ENCODE results near the gene RFPL3.
"Not testable (repeated sequence)": the region's sequence is repeated elsewhere in the genome, so short reads cannot be mapped to it uniquely, and the experiment has no call there.

The RFPL3 gene

DNA sequence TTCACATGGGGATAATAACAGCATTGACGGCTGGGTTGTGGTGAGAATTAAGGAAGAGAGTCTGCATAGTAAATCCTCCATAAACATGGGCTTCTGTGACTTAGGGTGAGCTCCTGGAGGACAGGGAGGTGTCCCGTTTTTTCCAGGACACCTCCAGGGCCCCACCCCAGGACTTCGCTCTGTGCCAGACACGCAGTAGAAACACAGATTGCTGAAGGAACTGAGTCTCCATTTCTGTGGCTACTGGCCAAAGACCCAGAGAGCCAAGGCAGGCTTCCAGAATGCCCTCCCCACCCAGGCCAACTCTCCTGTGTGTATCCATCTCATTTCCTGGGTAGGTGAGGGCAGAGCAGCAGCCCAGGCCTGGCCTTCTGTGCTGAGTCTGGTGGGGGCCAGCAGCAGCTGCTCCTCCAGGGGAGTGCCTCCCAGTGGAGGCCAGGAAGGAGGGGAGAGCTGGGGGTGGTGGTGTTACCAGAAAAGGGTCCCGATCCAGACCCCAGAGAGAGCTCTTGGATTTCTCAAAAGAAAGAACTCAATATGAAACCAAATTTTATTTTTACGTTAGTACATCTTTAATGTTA is 9.5 kb upstream of the RFPL3 start:
- FAIRE-seq (no peak), DNase-seq (ENCODE audit: insufficient read length, low spot score) (no peak)

DNA sequence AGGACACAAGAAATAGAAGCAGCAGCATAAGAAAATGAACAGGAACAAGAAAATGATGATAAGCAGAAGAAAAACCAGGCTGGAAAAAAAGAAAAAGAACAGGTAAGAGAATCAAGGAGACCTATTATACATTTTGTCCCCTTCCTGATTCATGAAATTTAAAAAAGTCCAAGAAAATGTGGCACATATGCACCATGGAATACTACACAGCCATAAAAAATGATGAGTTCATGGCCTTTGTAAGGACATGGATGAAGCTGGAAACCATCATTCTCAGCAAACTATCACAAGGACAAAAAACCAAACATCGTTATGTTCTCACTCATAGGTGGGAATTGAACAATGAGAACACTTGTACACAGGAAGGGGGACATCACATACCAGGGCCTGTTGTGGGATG is 5.8 kb upstream of the RFPL3 start:
- DNase-seq (ENCODE audit: insufficient read length, low spot score); FAIRE-seq: not testable (repeated sequence)

DNA sequence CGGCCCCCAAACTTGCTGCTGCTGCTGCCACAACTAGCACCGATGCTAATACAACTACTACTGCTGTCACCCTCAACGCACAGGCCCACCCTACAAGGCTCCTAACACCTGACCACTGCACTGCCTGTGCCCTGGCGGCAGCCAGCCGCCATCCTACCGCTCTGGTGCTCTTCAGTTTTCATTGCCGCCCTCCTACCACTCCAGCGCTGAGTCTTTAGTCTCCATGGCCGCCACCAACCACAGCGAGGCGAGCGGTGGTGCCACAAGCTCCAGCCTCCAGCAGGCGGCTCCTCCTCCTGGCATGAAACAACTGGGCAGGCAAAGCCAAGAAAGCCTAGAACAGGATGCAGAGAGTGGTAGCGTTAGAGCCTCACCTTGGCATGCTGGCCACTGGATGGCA is 5.0 kb upstream of the RFPL3 start:
- DNase-seq (ENCODE audit: insufficient read length, low spot score) = no peak
- no peak for FAIRE-seq

DNA sequence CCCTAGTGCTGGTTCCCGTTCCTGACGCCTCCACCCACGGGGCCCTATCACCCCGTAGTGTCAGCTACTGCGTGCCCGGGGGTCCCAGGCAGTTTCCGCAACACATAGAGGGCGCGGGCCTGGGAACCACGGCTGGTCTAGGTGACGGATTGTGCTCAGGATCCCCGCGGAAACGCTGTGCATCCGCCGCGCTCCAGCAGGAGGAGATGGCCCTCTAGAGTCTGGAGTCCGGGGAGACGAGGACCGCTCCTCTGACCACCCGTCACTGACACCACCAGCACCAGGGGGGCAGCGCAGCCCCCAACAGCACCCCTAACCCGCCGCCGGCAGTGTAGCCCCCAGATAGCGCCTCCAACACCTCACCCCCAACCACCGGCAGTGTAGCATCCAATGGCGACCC is 4.4 kb upstream of the RFPL3 start:
- DNase-seq (ENCODE audit: insufficient read length, low spot score) = no peak
- FAIRE-seq = no peak

DNA sequence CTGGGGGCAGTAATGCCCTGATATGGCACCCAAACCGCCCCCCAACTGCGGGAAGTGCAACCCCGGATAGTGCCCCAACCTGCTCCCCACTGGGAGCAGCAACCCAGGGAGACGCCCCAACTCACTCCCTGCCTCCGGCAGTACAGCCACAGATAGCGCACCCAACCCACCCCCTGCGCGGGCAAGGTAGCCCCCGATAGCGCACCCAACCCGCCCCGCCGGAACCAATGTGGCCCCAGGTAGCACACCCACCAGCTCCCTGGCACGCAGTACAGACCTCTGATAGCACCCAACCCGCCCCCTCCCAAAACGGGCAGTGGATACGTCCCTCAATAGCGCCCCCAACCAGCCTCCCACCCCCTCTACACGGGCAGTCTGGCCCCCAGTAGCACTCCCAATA is 3.8 kb upstream of the RFPL3 start:
- DNase-seq (ENCODE audit: insufficient read length, low spot score) = no peak
- no peak for FAIRE-seq

DNA sequence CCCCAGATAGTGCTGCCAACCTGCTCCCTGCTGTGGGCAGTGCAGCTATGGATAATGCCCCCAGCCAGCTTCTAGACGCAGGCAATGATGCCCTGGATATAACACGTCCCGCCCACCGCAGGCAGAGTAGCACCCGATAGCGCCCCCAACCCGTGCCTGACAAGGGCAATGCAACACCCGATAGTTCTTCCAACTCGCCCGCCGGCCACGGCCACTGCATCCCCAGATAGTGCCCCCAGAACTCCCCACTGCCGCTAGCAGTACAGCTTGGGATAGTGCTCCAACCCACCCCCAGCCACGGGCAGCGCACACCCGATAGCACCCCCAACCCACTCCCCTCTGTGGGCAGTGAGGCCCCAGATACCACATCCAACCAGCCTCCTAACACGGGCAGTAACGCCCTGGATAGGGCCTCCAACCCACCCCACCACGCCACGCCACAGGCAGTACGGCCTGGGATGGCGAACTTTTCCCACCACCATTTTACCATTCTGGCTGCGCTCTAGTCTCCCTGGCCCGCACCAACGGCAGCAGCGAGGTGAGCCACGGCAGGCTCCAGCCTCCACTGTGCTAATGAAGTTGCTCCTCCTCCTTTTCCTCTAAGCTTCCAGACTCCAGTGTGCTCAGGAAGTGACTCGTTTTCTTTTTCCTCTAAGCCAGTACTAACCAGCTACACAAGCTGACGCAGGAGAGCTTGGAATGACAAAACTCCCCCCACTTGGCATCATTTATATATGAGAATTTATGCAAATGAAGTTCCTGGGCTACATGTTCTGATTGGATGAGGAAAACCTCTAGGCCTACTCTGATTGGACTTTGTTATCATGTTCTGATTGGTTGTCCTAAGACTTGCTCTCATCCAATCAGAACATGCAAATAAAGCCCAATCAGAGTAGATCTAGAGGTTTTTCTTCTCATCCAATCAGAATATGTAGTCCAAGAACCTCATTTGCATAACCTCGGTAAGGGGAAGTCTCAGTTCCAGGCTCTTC is 3.0 kb upstream of the RFPL3 start:
- FAIRE-seq = no peak
- DNase-seq (ENCODE audit: insufficient read length, low spot score) = peak; percentile 6

DNA sequence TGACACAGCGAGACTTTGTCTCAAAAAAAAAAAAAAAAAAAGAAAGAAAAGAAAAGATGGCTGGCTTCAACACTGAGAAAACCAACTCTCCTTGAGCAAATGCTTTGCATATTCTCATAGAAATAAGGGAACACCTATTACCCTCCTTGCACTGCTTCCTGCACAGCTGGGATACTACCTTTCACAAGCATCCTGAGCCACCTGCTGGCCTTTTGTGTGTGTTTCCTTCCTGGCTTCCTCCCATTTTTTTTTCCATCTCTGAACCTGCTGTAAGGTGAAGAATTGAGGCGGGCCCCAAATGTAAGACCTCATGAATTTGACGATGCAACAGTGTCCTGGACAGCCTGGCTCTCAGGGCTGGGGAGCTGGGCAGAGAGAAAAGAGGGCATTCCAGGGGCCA is 1.9 kb upstream of the RFPL3 start:
- no peak for FAIRE-seq
- DNase-seq (ENCODE audit: insufficient read length, low spot score) = no peak

DNA sequence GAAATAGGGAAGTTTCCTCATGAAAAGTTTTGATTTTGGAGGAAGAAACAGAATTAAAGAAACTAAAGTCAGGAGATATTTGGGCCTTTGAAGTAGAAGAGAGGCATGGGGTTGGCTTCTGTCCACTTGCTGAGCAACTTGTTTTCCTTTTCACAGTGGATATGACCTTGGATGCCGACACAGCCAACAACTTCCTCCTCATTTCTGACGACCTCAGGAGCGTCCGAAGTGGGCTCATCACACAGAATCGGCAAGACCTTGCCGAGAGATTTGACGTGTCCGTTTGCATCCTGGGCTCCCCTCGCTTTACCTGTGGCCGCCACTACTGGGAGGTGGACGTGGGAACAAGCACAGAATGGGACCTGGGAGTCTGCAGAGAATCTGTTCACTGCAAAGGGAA is 2.4 kb downstream of the RFPL3 start:
- FAIRE-seq; DNase-seq (ENCODE audit: insufficient read length, low spot score): not testable (repeated sequence)

DNA sequence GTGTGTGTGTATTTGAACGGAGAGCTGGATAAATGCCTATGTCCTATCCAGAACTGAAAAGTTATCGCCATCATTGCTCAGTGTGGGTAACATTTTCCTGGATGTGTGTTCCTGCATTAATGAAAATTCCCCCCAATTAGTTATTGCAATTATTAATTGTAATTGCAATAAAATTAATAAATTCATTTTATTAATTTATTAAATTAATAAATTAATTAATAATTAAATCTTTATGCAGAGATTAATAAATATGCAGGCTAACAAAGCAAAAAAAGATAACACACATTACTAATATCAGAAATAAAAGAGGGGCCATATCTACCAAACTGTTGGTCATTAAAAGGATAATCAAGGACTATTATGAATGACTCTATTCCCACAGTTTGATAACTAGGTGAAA is 3.6 kb downstream of the RFPL3 start:
- FAIRE-seq (no peak), DNase-seq (ENCODE audit: insufficient read length, low spot score) (no peak)

DNA sequence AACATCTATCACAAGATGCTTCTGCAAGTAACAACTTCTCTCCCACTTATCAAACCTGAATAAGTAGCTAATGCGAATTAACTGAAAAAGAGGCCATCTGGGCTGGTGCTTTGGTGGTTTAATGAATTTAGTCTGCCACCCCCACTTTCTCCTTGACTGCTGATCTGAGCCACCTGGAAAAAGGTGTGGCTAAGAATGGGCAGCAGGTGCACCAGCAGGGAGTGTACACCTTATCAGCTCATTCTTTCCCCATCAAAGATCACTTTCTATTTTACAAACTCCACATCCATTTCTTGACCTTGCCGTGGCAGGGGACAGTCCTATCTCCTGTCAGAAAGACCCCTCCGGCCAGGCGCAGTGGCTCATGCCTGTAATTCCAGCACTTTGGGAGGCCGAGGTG is 6.5 kb downstream of the RFPL3 start:
- FAIRE-seq = no peak
- DNase-seq (ENCODE audit: insufficient read length, low spot score) = no peak

DNA sequence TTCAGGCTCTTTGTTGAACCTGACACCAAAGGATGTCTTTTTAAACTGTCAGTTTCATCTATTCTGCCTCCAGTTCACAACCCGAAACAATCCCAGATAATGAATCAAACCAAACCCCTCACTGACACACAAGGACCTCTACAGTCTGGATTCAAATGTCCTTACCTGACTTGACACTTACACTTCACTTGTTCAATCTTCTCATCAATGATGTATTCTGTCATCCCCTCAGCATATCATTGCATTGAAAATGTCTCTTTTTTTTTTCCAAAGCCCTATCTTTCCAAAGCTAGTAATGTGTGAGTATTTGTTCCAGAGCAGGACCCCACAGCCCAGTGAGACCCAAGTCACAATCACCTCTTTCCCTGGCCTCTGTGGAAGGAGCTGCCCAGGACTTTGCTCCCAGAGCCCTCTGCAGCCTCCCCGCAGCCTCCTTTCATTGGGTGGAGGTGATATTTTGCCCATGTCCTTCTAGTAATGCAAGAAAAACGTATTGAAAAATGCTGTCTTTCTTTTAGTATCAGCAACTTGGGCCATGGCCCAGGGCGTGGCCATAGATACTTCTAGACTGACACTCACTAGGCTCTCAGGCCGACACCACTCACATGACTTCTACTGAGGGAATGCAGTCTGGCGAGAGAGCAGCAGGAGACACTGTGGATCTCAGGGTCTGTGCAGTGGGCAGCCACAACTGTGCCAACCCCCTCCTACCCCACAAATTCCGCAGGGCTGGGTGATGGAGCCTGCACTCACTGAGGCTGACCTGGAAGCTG is 18.2 kb downstream of the RFPL3 start:
- no peak for DNase-seq (ENCODE audit: insufficient read length, low spot score)
- FAIRE-seq = no peak

DNA sequence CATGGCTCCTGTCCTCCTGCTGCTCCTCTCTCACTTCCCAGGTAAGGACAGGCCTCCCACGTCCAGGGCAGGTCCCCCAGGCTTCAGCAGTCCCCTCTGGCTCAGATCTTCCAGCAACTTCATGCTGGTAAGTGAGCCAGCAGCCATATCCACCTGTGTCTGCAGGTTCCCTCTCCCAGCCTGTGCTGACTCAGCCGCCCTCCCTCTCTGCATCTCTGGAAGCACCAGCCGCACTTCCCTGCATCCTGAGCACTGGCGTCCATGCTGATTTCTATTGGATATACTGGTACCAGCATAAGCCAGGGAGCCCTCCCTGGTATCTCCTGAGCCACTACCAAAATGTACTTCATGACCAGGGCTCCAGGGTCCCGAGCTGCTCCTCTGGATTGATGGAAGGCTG is 19.0 kb downstream of the RFPL3 start:
- FAIRE-seq (no peak), DNase-seq (ENCODE audit: insufficient read length, low spot score) (no peak)

DNA sequence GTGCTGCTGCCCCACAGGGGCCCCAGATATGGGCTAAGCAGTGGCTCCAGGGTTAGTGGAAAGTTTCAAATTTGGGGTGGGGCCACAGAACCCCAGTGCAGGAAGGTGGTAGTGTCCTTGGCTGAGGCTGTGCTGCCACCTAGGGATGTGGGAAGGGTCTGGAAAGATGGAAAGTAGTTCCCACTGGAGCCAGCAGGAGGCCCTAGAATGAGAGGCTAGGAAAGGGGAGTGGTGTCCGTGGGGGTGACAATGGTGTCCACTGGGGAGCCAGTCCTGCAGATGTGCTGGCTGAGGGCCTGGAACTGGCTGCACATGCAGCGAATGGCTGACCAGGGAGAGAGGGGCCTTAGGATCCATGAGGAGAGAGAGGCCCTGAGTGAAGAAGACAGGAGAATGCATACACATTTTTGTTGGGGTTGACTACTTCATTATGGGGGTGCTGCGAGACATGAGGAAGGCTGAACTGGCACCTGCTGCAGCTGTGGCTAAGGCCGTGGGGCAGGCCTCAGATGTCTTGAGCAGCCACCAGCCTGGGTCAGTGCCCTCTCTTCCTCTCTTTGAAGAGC is 21.1 kb downstream of the RFPL3 start:
- DNase-seq (ENCODE audit: insufficient read length, low spot score) = peak; percentile 30
- FAIRE-seq = no peak

DNA sequence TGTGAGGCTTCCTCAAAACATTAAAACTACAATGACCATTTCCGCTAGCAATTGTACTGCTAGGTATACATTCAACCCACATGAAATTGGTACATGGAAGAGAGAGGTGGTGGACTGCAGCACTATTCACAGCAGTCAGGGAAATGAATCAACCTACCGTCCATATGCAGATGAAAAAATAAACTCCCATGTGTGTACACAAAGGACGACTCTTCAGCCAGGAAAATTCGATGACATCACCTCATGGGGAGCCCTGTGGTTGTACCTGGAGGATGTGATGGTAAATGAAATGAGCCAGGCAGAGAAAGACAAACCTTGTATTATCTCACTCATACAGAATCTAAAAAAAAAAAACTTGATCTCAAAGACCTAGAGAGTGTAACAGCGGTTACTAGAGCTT is 23.3 kb downstream of the RFPL3 start:
- DNase-seq (ENCODE audit: insufficient read length, low spot score) (no peak), FAIRE-seq (no peak)

DNA sequence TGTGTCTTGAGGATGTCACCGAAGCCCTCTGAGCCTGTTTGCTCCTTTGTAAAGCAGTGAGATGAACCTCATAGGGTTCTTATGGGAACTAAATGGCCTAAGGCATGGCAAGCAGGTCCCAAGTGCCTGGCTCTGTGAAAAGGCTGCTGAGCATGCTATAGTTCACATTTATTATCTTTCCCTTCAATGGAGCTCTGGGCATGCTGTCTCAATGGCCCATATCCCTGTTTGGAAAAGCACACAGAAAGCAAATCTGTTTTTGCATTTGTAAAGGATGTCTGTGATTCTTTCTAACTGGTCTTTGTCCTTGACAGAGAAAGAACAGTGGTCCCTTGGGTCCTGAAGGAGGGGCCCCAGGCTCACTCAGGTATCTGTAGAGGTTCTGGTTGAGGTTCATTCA is 28.0 kb downstream of the RFPL3 start:
- no peak for DNase-seq (ENCODE audit: insufficient read length, low spot score)
- no peak for FAIRE-seq

DNA sequence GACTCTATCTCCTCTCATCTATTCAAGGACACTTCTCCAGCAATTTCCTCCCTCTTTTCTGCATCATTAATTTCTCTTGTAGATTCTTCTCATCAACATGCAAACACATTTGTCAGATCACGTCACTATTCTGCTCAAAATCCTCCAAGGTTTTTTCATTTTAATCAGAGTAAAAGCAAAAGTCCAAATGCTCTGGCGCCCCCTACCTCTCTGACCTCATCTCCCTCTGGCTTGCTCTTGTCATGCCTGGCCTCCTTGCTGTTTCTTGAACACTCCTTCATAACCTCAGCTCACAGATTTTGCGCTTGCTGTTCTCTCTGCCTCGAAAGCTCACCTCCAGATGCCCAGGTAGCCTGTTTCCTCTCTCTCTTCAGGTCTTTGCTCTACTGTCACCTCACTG is 32.0 kb downstream of the RFPL3 start:
- FAIRE-seq (no peak), DNase-seq (ENCODE audit: insufficient read length, low spot score) (no peak)

DNA sequence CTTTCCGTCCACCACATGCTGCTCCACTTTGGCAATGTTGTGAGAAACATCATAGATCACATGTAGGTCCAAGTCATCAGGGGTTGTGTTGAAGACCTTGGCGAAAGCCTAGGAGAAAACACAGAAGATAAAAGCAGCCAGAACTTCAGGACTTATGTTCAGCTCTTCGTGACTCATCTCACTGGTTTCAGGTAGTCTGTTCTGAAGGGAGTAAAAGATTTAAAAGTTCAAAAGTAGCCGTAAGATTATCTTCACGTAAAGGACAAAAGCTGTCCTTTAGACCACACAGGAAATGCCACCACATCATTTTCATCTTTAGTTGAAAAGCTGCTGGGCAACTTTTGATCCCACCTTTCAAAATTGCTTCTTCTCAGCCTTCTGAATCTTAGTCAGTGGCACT is 37.4 kb downstream of the RFPL3 start:
- DNase-seq (ENCODE audit: insufficient read length, low spot score) = no peak
- FAIRE-seq = no peak

DNA sequence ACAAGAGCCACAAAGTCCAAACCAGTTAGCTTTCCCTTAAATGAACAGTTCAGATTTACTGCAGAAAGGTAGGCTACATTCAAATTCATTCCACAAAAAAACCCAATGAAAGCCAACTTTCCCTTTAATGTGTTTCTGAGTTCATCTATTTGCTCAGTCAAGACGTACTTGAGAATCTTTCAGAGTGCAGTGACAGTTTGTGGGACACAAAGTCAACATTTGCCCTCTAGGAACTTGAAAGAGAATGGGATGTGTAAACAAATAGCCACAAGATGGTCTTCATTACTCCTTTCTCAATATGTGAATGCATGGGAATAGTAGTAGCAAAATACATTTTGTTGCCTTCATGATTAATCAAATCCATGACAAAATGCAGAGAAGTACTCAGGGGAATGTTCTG is 38.6 kb downstream of the RFPL3 start:
- DNase-seq (ENCODE audit: insufficient read length, low spot score) (no peak), FAIRE-seq (no peak)

DNA sequence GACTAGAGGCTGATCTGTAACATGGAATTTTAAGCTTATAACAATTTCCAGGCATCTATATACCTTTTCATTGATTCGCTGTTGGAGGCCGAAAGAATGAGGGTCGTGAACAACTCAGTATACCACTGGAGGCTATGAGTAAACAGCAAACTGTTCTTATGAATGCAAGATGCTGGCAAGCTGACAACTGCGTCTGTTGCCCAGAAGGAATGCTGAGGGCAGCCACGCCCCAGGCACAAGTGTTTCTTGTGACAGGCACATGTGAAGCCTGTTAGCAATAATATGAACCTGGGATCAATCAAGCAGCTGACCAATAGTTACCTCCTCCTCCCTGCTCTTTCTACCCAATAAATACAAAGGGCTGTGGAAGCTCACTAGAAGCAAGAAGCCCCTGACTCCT is 39.1 kb downstream of the RFPL3 start:
- FAIRE-seq (no peak), DNase-seq (ENCODE audit: insufficient read length, low spot score) (no peak)

DNA sequence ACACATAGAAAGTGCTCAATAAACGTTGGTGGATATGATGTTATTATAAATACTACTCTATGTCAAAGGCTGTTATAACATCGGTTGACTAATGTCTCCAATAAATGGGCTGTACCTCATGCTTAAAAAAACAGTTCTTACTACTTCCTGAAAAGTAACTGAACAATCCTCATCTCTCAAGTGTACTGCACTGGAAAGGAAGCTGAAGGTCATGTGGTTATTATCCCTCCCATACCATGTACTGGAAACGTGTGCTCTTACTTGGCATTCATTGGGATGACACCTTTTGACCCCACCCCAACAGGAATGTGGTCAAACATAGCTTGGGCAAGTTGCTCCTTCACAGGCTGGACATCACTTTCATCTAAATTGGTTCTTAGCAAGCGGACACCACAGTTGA is 43.8 kb downstream of the RFPL3 start:
- FAIRE-seq (no peak), DNase-seq (ENCODE audit: insufficient read length, low spot score) (no peak)

DNA sequence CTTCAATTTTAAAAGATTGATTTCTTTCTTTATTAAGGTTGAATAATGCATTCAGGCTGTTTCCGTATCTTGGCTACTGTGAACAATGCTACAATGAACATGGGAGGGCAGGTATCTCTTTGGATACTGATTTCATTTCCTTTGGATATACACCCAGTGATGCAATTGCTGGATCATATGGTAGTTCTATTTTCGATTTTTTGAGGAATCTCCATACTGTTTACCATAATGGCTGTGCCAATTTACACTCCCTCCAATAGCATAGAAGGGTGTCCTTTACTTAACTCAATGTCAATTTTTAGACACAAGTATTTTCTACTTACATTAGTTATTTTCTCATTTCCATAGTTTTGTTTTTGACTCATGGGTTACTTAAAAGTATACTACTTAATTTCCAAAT is 46.4 kb downstream of the RFPL3 start:
- no peak for FAIRE-seq
- DNase-seq (ENCODE audit: insufficient read length, low spot score) = no peak
